H9 (cell line): ENCODE results near the gene STAB1. TPM values are rescaled to one million over a fixed set of nuclear protein-coding genes. Genes with fewer than 3 reads are reported as not detected.

Experiments
- DNase-seq: peaks from one replicate; pipeline ENCODE4 v3.0.0-alpha.2; 2017
- H2AFZ ChIP-seq: one replicate; pipeline ENCODE4 v1.6.1; 2013; ENCODE audit warnings: mild to moderate bottlenecking, low read length, control low read depth, moderate library complexity
- H2AK5ac ChIP-seq: 2 replicates; pipeline ENCODE4 v1.6.1; 2013; ENCODE audit warnings: low read length, control low read depth, mixed read lengths; ENCODE audit not compliant: insufficient read length
- H2BK120ac ChIP-seq: one replicate; pipeline ENCODE4 v1.6.1; 2013; ENCODE audit warnings: low read depth, mild to moderate bottlenecking, low read length, control low read depth, inconsistent platforms; ENCODE audit not compliant: poor library complexity, severe bottlenecking
- H2BK12ac ChIP-seq: 2 replicates; pipeline ENCODE4 v1.6.1; 2013; ENCODE audit warnings: low read length, control low read depth, mixed read lengths, low read depth; ENCODE audit not compliant: insufficient read length
- H2BK15ac ChIP-seq: 2 replicates; pipeline ENCODE4 v1.6.1; 2013; ENCODE audit warnings: low read depth, low read length, control low read depth
- H2BK20ac ChIP-seq: one replicate; pipeline ENCODE4 v1.6.1; 2013; ENCODE audit warnings: low read depth, mild to moderate bottlenecking, low read length, control low read depth, inconsistent platforms; ENCODE audit not compliant: poor library complexity, severe bottlenecking
- H2BK5ac ChIP-seq: 2 replicates; pipeline ENCODE4 v1.6.1; 2013; ENCODE audit warnings: low read length, control low read depth, mixed read lengths; ENCODE audit not compliant: insufficient read length
- H3K14ac ChIP-seq: 2 replicates; pipeline ENCODE4 v1.6.1; 2013; ENCODE audit warnings: low read length, control low read depth; ENCODE audit not compliant: insufficient read depth
- H3K18ac ChIP-seq: 2 replicates; pipeline ENCODE4 v1.6.1; 2013; ENCODE audit warnings: low read depth, mild to moderate bottlenecking, mixed read lengths, low read length, control low read depth; ENCODE audit not compliant: insufficient read length
- H3K23ac ChIP-seq: 2 replicates; pipeline ENCODE4 v1.6.1; 2013; ENCODE audit warnings: low read length, control low read depth, mixed read lengths, low read depth; ENCODE audit not compliant: insufficient read length
- H3K23me2 ChIP-seq: 2 replicates; pipeline ENCODE4 v1.6.1; 2013; ENCODE audit warnings: low read depth, mild to moderate bottlenecking, mixed read lengths, low read length, control low read depth; ENCODE audit not compliant: insufficient read length, poor library complexity, severe bottlenecking
- H3K27ac ChIP-seq: 2 replicates; pipeline ENCODE4 v1.5.1; 2013; ENCODE audit warnings: low read length, control low read depth, mixed read lengths, low read depth; ENCODE audit not compliant: insufficient read length
- H3K27me3 ChIP-seq: 2 replicates; pipeline ENCODE4 v1.6.1; 2013; ENCODE audit warnings: low read length, control low read depth, inconsistent platforms; ENCODE audit not compliant: insufficient read depth
- H3K4ac ChIP-seq: 2 replicates; pipeline ENCODE4 v1.6.1; 2013; ENCODE audit warnings: low read depth, mild to moderate bottlenecking, control low read depth, inconsistent platforms, low read length, moderate library complexity
- H3K4me1 ChIP-seq: 2 replicates; pipeline ENCODE4 v1.6.1; 2013; ENCODE audit warnings: low read length, control low read depth, inconsistent platforms; ENCODE audit not compliant: insufficient read depth
- H3K4me2 ChIP-seq: 2 replicates; pipeline ENCODE4 v1.6.1; 2013; ENCODE audit warnings: low read length, control low read depth, mixed read lengths; ENCODE audit not compliant: insufficient read length, insufficient read depth
- H3K56ac ChIP-seq: 2 replicates; pipeline ENCODE4 v1.6.1; 2013; ENCODE audit warnings: low read depth, mild to moderate bottlenecking, mixed read lengths, low read length, control low read depth; ENCODE audit not compliant: insufficient read length
- H3K79me1 ChIP-seq: 2 replicates; pipeline ENCODE4 v1.6.1; 2013; ENCODE audit warnings: low read depth, mild to moderate bottlenecking, moderate library complexity, low read length, control low read depth, inconsistent platforms; ENCODE audit not compliant: insufficient read depth, poor library complexity, severe bottlenecking
- H3K79me2 ChIP-seq: 2 replicates; pipeline ENCODE4 v1.6.1; 2013; ENCODE audit warnings: low read length, control low read depth, inconsistent platforms; ENCODE audit not compliant: insufficient read depth
- H3K9ac ChIP-seq: 2 replicates; pipeline ENCODE4 v1.6.1; 2013; ENCODE audit warnings: low read length, control low read depth, mixed read lengths; ENCODE audit not compliant: insufficient read length; ENCODE audit errors: extremely low read depth
- H3K9me3 ChIP-seq: one replicate; pipeline ENCODE4 v1.6.1; 2013; ENCODE audit warnings: low read depth, low read length, inconsistent platforms; ENCODE audit not compliant: control insufficient read depth
- H3T11ph ChIP-seq: one replicate; pipeline ENCODE4 v1.6.1; 2013; ENCODE audit warnings: mild to moderate bottlenecking, low read length, control low read depth, inconsistent platforms
- H4K20me1 ChIP-seq: one replicate; pipeline ENCODE4 v1.6.1; 2013; ENCODE audit not compliant: control insufficient read depth, insufficient read length, insufficient read depth
- H4K5ac ChIP-seq: 2 replicates; pipeline ENCODE4 v1.6.1; 2013; ENCODE audit warnings: low read depth, mild to moderate bottlenecking, mixed read lengths, low read length, control low read depth; ENCODE audit not compliant: insufficient read length
- H4K8ac ChIP-seq: replicated peaks from 2 replicates; pipeline ENCODE4 v1.6.1; 2013; ENCODE audit warnings: low read length, control low read depth, mixed read lengths, low read depth; ENCODE audit not compliant: insufficient read length
- H4K91ac ChIP-seq: 2 replicates; pipeline ENCODE4 v1.6.1; 2013; ENCODE audit warnings: low read depth, mild to moderate bottlenecking, moderate library complexity, mixed read lengths, low read length, control low read depth; ENCODE audit not compliant: insufficient read length
- H3K27ac Mint-ChIP-seq, 3 experiments: 2 replicates in 2 of 3; 3 replicates in 1 of 3; pipeline ENCODE4 v1.8.0; 2020 to 2021; ENCODE audit warnings: mixed read lengths in 3 of 3, mild to moderate bottlenecking in 1 of 3, moderate library complexity in 1 of 3
- H3K27me3 Mint-ChIP-seq: 2 replicates; pipeline ENCODE4 v1.8.0; 2021; ENCODE audit warnings: low read depth, mild to moderate bottlenecking, moderate library complexity, mixed read lengths
- H3K36me3 Mint-ChIP-seq, 3 experiments: 2 replicates in 2 of 3; 3 replicates in 1 of 3; pipeline ENCODE4 v1.8.0; 2020 to 2021; ENCODE audit warnings: low read depth in 3 of 3, mixed read lengths in 3 of 3; ENCODE audit not compliant: insufficient read depth in 1 of 3
- H3K4me1 Mint-ChIP-seq, 2 experiments: 2 replicates each; pipeline ENCODE4 v1.8.0; 2020; ENCODE audit warnings: mixed read lengths in 2 of 2
- H3K4me3 Mint-ChIP-seq, 2 experiments: 2 replicates in 1 of 2; 3 replicates in 1 of 2; pipeline ENCODE4 v1.8.0; 2020 to 2021; ENCODE audit warnings: mild to moderate bottlenecking in 2 of 2, mixed read lengths in 2 of 2, moderate library complexity in 1 of 2
- H3K9me3 Mint-ChIP-seq, 2 experiments: 2 replicates in 1 of 2; 3 replicates in 1 of 2; pipeline ENCODE4 v1.8.0; 2020; ENCODE audit warnings: mild to moderate bottlenecking in 2 of 2, mixed read lengths in 2 of 2, moderate library complexity in 1 of 2
- WGBS: extraction: QIAGEN DNeasy Blood & Tissue Kit; methylation state at CpG from one replicate; pipeline ENCODE4 v1.1.7; 2013; ENCODE audit warnings: missing lambda C conversion rate, low lambda C conversion rate, mixed read lengths; ENCODE audit not compliant: insufficient read length; ENCODE audit errors: extremely low coverage; 5-methylcytosine and 5-hydroxymethylcytosine counted together
- total RNA-seq: library from RNA; stranded (reverse); gene quantifications from 2 replicates; pipeline ENCODE4 v1.2.1, GENCODE V29; 2021
- TF ChIP-seq, protein P1 (sequence below): fragments of 200-600 bp; sonication (generic); conservative IDR thresholded peaks from 3 replicates; pipeline ENCODE4 v1.8.0; 2021; ENCODE audit warnings: antibody characterized with exemption, mild to moderate bottlenecking

The STAB1 gene
- total RNA-seq, 1 experiment from 2014 or later = 1.5 TPM

GRCh38 chr3:52524752-52525679 is 29.9 kb downstream of the STAB1 start:
- Histone ChIP-seq H3K23me2 (no peaks in the 10 kb centered on the region), H3K23ac (no peak overlapping the region), H2BK20ac (no peak overlapping the region), H2BK12ac (no peak overlapping the region), H4K20me1 (no peaks in the 10 kb centered on the region), H3K56ac (no peak overlapping the region), H3K79me1 (no peaks in the 10 kb centered on the region), H2BK15ac (no peak overlapping the region), H2AK5ac (no peak overlapping the region), H3K27ac (no peak overlapping the region), H2AFZ (no peak overlapping the region), H4K8ac (no peak overlapping the region), H3K4ac (no peak overlapping the region), H2BK120ac (no peak overlapping the region), H3K18ac (no peak overlapping the region), H3K79me2 (no peaks in the 10 kb centered on the region), H4K5ac (no peak overlapping the region), H3K27me3 (no peaks in the 10 kb centered on the region), H3K14ac (no peak overlapping the region), H3K4me2 (no peak overlapping the region), H3K4me1 (no peaks in the 10 kb centered on the region), H2BK5ac (no peak overlapping the region), H3K9me3 (no peaks in the 10 kb centered on the region), H4K91ac (no peak overlapping the region), H3K9ac (no peak overlapping the region), H3T11ph (no peak overlapping the region)
- H3K4me3 Mint-ChIP-seq = no peak overlapping the region
- H3K9me3 Mint-ChIP-seq = no peaks in the 10 kb centered on the region
- no CpG with 5 or more reads among the region's 34 CpGs for WGBS
- no peak for DNase-seq
- TF ChIP-seq, protein P1, sequence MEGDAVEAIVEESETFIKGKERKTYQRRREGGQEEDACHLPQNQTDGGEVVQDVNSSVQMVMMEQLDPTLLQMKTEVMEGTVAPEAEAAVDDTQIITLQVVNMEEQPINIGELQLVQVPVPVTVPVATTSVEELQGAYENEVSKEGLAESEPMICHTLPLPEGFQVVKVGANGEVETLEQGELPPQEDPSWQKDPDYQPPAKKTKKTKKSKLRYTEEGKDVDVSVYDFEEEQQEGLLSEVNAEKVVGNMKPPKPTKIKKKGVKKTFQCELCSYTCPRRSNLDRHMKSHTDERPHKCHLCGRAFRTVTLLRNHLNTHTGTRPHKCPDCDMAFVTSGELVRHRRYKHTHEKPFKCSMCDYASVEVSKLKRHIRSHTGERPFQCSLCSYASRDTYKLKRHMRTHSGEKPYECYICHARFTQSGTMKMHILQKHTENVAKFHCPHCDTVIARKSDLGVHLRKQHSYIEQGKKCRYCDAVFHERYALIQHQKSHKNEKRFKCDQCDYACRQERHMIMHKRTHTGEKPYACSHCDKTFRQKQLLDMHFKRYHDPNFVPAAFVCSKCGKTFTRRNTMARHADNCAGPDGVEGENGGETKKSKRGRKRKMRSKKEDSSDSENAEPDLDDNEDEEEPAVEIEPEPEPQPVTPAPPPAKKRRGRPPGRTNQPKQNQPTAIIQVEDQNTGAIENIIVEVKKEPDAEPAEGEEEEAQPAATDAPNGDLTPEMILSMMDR = no peak
- H3K4me1 Mint-ChIP-seq = no peaks in the 10 kb centered on the region
- H3K27ac Mint-ChIP-seq = peak overlapping the region in 1 of 3 experiments; percentile 55; a peak in 1 of 7 replicates
- H3K27me3 Mint-ChIP-seq = no peaks in the 10 kb centered on the region; the same call in 1 of the 2 replicates
- H3K36me3 Mint-ChIP-seq = peaks cover 28 to 63% (median 59%) of the 10 kb centered on the region in 3 experiments; a peak in 6 of 7 replicates
